COLO829 (cell line): Measurements from ENCODE around the gene DGKI.

Experiments used
- DNase-seq: peaks from one replicate; pipeline ENCODE4 v3.0.0; 2012; ENCODE audit warnings: low spot score

Gene DGKI

DNA sequence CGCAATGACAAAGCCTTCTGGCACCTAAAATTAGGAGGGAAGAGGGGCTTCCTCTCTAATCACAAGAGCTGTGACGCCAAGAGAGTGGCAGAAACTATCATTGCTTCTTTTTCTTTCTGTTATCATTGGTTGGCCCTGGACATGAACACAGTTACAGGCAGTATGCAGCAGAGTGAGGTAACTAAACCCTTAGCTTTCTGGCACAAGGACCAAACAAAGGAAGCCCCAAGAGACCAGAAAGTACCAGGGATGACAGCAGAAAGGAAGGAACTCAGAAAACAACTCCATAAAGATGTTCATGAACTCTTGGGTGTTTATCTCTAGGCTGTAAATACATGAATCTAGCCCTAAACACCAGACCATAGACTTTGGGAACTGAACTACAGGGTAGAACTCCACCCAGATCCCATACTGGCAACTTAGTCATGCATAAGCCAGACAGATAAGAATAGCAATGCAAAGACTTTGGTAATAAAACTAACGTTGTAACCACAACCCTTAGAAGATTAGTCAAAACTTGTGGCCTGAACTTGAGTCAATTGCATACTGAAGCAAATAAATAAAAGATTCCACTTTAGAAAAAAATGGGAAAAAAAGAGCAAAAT, 307.6 kb downstream of the DGKI start:
- DNase-seq, result no peak

DNA sequence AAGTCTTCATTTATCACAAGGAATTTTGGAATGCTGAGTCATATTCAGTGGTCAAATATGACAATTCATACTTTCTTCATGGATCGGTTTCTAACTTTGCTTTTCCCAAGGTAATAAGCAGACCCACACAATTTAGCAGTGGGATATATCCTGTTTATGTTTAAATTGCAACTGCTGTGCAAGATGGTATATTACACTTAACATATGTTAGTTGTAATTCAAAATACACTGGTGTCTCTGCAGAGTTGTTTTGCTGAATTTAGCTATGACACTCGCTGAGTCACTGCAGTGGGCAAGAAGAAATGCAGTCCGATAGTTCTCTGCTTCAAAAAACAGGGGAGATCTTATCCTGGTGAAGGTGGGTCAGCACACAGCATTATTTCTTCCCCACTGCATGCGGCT, 308.4 kb downstream of the DGKI start:
- DNase-seq, result peak; percentile 49

DNA sequence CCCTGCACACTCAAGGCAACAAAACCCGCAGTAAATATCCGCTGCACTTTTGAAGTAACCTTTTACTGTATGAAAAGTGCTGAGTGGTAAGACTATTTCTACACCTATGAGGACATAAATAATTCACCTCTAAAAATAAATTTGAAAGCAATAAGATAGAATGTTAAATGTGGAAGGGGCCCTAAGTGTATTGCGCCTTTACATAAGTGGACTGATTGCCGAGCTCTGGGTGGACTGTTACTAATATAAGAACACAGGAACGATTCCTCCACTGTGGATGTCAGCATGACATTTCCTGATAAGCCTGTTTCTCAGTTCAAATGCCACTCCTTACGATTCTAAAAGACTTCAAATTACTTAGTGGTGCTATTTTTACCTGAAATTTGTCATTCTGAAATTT, 311.2 kb downstream of the DGKI start:
- DNase-seq, result no peak

DNA sequence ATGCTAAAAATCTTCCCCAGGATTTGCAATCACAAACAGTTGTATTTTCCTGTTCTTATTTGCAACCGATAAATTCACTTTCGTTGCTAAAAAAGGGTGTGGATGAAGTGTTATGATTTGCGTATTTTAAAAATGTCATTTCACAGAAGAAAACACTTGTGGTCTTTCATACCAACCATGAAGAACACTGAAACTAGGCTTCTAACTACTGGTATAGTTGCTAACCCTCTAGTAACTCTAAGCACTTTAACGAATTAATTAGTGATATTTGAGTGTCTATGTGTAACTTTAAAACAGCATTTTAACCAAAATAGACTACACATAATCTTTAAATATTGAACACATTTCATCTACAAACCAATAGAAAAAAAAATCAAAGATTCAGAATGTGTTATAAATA, 315.1 kb downstream of the DGKI start:
- no peak for DNase-seq

DNA sequence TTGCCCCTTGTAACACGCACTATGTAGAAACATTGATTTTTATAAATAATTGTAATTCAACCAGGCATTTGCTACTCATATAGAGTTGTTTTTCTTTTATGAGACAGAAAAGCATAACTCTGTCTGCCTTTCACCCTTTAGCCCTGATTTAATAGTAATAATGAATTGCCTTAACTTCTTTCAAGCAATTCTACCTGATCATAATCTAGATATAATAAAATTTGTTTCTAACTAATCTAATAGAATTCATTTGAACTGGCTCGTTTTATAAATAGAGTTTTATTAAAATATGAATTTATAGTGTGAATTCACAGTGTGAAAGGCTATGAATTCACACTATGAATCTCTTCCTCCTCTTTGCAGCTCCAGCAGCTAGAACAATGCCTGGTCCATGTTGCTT, 319.1 kb downstream of the DGKI start:
- DNase-seq, result no peak

DNA sequence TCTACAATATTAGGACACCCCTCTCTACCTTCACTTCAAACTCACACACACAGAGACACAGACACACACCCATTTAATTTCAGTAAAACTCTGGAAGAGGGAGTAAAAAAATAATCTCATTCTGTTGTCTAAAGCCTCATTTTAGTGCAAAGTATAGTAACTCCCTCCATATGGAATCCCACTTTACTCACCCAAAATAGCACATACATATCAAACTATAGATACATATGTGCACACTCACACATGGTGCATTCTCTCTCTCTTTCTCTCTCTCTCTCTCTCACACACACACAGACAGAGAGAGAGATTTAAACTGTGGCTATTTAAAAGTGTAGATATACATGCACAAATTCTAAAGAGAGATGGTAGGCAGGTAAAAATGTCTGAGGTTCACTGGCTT, 323.6 kb downstream of the DGKI start:
- DNase-seq, result no peak

- DNase-seq, result no peak
Observed at GRCh38 chr7:137521451-137521850, 325.3 kb downstream of the DGKI start.

DNA sequence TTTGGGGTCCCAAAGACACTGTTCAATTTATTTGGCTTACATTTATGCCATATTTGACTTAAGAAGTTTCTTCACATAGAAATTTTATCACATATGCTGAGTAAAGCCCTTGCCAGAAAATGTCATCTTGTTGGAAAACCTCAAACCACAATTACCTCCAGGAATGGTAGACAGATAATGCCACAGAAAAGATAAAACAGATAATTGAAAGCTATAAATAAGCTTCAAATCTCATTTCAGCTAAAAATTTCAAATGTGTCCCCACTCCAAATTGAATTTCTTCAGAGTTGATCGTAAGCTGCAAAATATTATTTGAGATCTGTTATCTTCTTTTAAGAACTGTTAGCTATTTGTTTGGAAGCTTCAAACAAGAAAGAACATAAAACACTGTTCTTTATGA, 326.8 kb downstream of the DGKI start:
- DNase-seq, result no peak

DNA sequence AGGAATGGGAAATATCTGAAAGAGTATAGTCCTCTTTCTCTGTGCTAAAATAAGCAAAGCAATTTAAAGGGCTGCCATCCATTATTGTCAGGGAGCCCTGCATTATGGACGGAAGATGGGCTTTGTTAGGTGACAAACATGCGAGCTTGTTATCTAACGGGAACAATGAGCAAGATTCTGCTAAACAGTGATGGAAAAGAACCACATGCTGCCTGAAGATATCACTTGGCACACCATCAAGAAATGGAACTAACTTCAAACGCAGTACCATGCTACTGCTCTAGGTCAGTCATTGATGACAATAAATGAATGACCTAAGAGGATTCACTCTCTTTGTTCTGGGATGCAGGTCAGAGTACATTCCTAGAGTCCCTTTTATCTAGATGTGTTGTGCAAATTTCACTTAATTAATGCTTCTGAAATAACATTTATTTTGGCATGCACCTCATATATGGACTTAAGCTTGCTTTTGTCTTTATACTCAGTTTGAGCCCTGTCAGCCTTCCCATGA, 327.5 kb downstream of the DGKI start:
- no peak for DNase-seq

DNA sequence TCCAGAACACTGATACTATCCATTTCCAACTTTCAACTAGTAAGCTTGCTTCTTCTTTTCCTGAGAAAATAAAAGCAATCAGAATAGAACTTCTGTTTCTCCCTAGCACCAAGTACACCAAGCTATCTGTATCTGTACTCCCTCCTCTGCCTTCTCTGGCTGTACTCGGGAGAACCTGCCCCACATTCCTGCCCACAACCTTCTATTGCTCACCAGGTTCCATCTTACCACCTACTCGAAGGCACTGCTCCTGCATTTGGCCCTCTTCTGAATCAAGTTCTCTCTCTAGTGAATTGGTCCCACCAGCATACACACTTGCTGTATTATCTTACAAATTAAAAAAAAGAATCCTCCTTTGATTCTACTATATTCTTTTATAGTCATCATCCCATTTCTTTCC, 333.7 kb downstream of the DGKI start:
- DNase-seq, result no peak

- no peak for DNase-seq
Observed at GRCh38 chr7:137507096-137507495, 339.7 kb downstream of the DGKI start.

- no peak for DNase-seq
Observed at GRCh38 chr7:137506031-137506430, 340.7 kb downstream of the DGKI start.

DNA sequence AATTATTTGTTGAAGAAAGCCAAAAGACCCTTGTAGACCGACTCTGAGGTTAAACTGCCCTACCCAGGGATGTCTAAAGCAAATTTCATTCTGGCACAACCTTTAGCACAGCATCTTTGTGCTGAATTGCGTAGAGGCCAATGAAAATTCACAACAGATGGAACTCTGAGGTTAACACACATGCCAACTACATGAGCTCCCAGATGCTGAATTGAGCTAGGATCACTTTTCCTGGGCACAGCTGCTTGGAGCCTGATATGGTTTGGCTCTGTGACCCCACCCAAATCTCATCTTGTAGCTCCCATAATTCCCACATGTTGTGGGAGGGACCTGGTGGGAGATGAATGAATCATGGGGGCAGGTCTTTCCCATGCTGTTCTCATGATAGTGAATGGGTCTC, 345.2 kb downstream of the DGKI start:
- no peak for DNase-seq

DNA sequence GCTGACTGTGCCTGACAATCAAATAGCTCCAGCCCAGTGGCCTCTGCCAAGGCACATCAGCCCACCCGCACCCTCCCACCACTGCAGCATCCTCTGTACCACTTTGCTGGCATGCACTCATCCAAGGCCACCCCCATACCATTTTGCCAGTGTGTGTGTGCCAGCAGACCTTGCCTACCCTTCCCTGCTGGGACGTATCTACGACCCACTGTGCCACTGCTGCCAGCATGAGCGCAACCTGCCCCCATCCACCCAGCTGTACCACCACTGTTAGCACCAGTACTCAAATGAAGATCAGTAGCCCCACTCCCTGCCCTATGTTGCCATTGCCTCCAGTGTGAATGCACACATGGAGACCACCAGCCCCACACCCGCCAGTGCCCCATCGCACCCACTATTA, 353.9 kb downstream of the DGKI start:
- no peak for DNase-seq

- DNase-seq, result no peak
Observed at GRCh38 chr7:137489880-137490279, 356.9 kb downstream of the DGKI start.

GRCh38 chr7:137488038-137488437, 358.7 kb downstream of the DGKI start:
- no peak for DNase-seq

DNA sequence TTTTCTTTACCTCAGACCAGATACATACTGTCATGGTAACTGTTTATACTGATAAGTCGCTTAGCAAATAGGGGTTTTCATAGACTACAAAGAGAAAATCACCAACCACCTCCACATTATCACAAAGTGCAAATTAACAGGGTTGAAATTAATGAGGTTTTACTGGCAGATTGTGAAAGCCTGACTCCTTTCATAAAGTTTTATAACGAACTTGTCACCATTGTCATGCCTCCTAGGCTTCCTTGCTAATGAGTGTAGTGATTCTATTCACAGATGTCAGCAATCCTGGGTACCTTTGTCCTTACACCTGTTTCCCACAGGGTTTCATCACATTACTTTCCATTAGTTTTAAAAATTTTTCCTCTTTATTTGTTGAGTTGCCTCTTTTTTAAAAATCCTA, 361.0 kb downstream of the DGKI start:
- DNase-seq, result no peak

DNA sequence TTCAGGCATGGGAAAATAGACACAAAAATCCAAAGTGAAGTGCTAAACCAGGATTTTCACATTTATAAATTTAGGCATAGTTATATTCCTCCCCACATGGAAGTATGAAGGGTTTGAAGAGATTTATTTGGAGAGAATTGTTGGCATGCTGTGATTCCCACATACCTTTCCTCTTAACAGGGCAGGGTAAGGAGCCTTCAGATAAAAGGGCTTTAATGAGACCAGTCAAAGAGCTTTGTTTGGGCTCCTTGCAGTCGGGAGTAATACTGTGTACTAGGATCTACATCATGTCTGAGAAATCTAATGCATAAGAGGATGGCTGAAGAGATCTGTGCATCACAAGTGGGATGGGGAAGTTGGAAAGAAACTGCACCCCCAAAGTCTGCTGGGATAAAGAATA, 362.4 kb downstream of the DGKI start:
- DNase-seq, result no peak

GRCh38 chr7:137482466-137482865, 364.3 kb downstream of the DGKI start:
- DNase-seq, result no peak

GRCh38 chr7:137480824-137481365, 365.9 kb downstream of the DGKI start:
- DNase-seq, result no peak

- no peak for DNase-seq
Observed at GRCh38 chr7:137480401-137480800, 366.4 kb downstream of the DGKI start.

GRCh38 chr7:137476937-137477336, 369.8 kb downstream of the DGKI start:
- no peak for DNase-seq

- DNase-seq, result no peak
Observed at GRCh38 chr7:137475966-137476365, 370.8 kb downstream of the DGKI start.

DNA sequence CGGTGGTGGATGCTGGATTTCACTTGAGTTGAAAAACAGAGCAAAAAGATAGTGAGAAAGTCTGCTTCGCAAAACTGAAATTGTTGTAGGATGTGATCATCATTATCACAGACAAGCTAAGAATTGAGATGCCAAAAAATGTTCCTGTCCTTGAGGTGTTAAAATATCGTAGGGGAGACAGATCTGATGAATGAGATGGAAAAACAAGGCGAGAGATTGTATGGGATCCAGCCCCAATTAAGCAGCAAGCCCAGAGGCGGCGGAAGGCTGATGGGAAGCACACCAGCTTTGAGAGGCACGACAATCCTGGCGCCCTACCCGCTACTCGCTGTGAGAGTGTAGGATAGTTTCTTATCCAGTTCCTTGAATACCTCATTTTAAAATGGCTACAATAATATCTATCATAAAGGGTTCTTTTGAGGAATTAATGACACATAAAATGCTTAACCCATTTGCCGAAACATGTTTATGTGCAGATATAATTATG, 372.2 kb downstream of the DGKI start:
- no peak for DNase-seq
